ENCODE results near the gene WNT3.
"Not testable (repeated sequence)": the region's sequence is repeated elsewhere in the genome, so short reads cannot be mapped to it uniquely, and the experiment has no call there.

The WNT3 gene

GRCh38 chr17:46764000-46764708 lies 54.3 kb downstream of the WNT3 start:
- DNase-seq, result no peak

DNA sequence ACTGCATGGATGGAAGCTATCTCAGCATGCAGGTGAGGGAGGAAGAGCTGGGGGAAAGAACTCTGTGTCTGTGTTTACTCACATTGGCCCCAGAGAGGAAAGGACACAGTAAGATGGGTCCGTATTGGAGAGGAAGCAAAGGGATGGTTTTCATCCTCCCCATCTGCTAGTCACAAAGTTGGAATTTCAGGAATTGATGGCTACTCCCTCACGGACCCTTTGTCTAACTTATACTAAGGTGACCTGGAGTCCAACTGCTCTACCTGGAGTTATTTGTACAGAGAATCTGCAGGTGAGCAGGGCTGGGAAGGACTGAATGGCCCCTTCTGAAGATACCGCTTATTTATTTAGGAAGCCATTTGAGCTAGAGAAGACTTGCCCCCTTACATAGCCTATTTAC lies 55.1 kb downstream of the WNT3 start:
- no peak for DNase-seq

DNA sequence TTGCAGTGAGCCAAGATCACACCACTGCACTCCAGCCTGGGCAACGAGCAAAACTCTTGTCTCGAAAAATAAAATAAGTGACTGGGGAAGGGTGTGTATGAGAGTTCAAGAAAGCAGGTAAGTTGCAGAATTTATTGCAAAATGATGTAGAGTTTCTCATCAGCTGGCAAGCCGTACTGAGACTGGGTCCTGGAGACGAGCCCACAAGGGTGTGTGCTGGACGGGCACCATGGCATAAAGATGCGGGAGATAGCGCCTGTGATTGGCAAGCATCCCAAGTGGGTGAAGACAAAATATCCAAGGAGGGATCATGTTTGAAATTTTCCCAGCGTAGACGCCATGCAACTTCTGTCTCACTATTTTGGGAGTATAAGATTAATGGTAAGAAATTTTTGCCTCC lies 59.4 kb downstream of the WNT3 start:
- DNase-seq, result no peak

DNA sequence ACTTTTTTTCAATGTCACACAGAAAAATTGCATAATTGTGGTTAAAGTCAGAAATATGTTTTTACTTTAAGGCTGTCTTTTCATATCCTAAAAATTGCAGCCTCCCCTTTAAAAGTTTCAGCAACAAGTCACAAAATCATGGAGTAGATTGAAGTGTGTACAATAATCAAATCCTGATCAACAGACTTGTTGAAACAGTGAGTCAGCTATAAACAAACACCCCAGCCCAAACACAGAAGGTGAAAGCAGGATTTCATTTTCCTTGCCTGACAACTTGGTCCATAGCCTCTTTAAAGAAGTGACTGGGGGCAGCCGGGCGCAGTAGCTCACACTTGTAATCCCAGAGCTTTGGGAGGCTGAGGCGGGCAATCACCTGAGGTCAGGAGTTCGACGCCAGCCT lies 59.9 kb downstream of the WNT3 start:
- no peak for DNase-seq

GRCh38 chr17:46757588-46757987 lies 60.9 kb downstream of the WNT3 start:
- DNase-seq, result not testable (repeated sequence)

DNA sequence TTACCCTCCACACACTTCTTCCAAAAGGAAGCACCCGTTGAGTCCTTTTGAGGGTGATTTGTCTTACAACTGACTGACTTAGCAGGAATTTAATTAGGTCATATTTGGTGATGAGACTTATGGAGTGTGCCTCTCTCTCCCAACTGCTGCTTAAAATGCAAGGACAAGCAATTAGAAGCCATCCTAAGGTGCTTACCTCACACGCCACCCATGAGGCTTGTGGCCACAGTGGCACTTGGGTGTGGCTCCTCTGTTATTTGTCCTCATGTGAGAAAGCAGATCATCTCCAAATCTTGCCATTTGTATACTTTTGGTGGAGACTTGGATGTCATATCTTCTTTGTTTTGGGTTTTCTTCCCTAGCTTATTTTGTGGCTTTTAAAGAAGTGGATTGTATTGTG lies 61.6 kb downstream of the WNT3 start:
- DNase-seq, result no peak

- DNase-seq, result no peak
Measured at GRCh38 chr17:46756081-46756735, 62.3 kb downstream of the WNT3 start.

GRCh38 chr17:46753776-46754175 lies 64.7 kb downstream of the WNT3 start:
- DNase-seq, result no peak

- DNase-seq, result no peak
Measured at GRCh38 chr17:46751425-46751824, 67.1 kb downstream of the WNT3 start.

GRCh38 chr17:46745376-46745775 lies 73.1 kb downstream of the WNT3 start:
- no peak for DNase-seq

GRCh38 chr17:46744441-46744840 lies 74.1 kb downstream of the WNT3 start:
- no peak for DNase-seq

DNA sequence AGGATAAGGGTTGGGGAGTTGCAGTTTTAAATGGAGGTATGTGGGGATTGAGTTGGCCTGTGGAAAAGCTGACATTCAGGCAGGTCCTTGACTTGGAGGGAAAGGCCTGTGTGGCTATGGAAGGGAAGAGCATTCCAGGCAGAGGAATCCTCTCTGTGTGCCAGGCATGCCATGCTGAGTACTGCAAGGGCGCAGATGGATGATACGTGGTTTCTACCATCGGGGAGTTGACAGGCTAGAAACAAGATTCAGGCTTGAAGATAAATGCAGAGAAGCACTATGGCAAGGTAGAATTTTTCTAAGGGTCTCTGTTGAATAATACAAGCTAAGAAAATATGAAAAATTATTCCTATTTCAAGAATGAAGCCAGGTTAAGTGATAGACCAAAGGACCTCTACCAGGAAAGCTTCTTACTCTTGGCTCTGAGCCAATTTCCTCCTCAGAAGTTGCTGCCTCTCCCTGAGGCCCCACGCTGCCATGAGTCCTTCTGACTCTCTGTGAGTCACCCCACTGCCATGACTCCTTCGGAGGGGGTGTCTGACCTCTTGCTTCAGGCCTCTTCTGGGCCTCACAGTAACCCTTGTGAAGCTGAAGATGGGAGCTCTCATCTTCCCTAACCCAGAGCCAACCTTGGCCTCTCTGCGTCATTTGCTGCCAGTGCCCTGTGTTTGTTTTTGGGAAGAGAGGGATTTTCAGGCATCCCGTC lies 75.8 kb downstream of the WNT3 start:
- DNase-seq, result no peak

DNA sequence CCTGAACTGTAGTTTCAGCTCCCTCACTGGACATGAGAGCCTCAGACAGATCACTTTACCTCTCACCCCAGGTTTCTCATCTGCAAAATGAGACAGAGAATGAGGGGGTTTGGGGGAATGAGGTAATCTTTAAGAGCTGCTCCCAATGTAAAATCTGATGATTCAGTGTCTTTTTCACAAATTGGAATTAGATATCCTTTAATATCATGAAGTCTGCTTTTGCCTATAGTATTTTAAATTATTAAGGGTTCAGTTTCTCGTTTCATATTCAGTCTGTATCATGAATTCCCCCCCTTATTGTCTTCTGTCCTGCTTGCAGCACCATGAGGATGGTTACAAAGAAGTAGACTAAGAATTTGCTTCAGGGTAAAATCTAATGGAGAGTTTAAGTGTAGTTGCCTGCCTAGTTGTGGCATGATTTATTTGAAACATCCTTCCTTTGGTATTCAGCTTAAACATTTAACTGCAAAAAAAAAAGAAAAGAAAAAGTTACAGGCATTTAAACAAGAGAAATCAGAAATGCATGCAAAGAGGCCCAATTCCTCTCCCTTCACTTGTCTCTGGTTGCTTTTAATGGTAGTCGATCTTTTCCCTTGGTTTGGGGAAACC lies 77.3 kb downstream of the WNT3 start:
- DNase-seq, result no peak

DNA sequence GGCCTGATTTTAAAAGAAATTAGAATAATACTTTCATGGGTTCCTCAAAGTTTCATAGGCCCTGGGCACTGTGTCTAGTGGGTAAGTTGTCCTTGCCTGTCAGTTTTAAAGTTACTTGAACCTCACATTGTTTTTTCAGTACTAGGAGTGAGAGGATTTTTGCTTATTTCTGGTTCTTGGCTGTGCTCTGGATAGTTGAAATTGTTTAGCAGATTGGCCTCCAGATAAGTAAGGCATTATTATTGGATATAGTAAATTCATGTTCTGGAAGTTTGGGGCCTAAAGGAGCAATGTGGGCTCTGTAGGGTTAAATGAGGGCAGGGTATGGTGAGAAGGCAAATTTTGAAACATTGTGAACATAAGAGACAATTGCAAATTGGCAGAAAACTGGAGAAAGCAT lies 78.5 kb downstream of the WNT3 start:
- no peak for DNase-seq

DNA sequence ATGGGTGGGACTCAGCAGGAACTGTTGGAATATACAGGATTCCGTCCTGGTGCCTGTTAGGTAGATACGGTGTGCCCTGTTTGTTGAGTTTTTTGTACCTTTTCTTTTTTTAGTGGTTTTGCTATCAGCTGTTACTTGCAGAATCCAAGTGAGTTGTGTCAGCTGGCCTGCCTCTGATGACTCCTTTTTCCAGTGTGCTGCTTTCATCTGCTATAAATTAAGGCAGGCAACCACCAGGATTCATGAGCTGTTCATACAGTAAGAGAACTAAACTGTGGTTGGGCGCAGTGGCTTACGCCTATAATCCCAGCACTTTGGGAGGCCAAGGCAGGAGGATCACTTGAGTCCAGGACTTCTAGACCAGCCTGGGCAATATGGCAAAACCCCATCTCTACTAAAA lies 79.9 kb downstream of the WNT3 start:
- no peak for DNase-seq

- DNase-seq, result no peak
Measured at GRCh38 chr17:46737326-46737725, 81.2 kb downstream of the WNT3 start.

- no peak for DNase-seq
Measured at GRCh38 chr17:46736100-46736499, 82.4 kb downstream of the WNT3 start.

DNA sequence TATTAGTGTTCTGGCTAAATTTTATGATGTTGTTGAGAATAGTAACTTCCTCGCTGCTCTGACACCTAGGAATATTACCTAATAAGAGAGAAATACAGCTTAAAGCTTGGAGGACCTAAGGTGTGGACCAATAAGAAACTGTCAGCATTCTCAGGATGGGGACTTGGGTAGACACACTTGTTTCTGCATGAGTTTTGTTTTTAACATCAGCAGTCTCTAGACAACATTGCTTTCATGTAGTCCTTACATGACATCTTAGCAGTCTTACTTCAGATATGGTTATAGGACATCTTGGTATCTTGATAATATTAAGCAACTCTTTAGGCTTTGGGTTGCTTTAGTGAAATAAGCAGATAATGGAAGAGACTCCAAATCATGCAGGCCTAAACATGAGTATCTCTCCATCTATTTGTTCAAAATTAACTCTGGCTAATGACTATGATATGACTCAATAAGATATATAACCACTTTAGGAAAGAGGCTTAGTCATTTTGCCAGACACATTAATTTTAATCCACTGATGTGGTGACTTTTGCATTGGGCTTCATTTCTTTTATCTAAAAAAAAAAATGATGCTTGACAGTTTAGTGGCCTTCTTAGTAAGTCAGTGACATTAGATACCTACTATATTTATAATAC lies 84.5 kb downstream of the WNT3 start:
- DNase-seq, result no peak

- no peak for DNase-seq
Measured at GRCh38 chr17:46732754-46733398, 85.6 kb downstream of the WNT3 start.

DNA sequence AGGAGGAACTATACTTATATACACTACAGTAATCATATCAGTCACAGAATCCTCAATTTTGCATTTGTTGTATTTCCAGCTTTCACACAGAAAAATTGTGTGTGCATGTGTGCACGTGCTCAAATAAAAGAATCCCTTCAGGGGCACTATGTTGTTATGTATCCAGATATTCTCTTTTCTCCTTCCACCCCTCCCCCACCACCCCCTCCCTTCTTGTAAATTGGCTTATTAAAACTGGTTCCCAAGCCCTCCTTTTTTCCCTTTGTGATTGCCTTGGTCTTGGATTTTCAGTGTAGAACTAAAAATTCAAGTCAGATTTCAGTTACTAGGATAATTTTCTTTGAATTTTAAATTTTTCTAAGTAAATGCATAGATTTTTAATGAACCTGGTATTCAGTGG lies 86.3 kb downstream of the WNT3 start:
- no peak for DNase-seq

- no peak for DNase-seq
Measured at GRCh38 chr17:46730679-46731078, 87.8 kb downstream of the WNT3 start.

DNA sequence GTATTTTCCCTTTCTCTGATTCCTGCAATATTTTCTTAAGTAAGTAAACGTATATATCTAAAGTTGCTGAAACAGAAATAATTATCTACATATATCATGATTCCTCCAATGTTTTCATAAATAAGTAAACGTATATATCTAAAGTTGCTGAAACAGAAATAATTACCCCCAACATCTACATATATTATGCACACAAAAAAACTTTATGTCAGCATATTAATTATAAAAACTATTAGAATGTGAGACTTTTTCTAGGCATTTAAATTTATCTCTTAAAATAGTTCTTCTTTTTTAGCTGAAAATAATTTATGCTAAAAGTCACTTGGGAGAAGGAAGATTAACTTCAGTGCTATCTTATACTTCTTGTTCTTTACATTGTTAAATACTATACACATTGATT lies 88.5 kb downstream of the WNT3 start:
- no peak for DNase-seq

All from effector CD4-positive, alpha-beta T cell (primary cell).